ENCODE results near the gene CSTPP1. TPM values are rescaled to one million over a fixed set of nuclear protein-coding genes. Genes with fewer than 3 reads are reported as not detected.

CSTPP1 gene
- polyA plus RNA-seq, 1 experiment, result 48.7 TPM

GRCh38 chr11:47050284-47050683 lies 113.7 kb downstream of the CSTPP1 start:
- CTCF ChIA-PET, result no interaction called here

GRCh38 chr11:47051217-47051616 lies 114.7 kb downstream of the CSTPP1 start:
- POLR2A ChIA-PET, result no interaction called here
- DNase-seq (ENCODE audit: low read depth), result no peak
- Histone ChIP-seq H3K36me3 (ENCODE audit: control insufficient read depth, insufficient read depth, low read length) (no peaks in the 10 kb centered on the region), H3K4me3 (ENCODE audit: low read depth, low read length) (no peak overlapping the region), H3K27me3 (ENCODE audit: control insufficient read depth, insufficient read depth, low read length) (no peaks in the 10 kb centered on the region)
- CTCF ChIA-PET, result no interaction called here
- TF ChIP-seq, protein P1, sequence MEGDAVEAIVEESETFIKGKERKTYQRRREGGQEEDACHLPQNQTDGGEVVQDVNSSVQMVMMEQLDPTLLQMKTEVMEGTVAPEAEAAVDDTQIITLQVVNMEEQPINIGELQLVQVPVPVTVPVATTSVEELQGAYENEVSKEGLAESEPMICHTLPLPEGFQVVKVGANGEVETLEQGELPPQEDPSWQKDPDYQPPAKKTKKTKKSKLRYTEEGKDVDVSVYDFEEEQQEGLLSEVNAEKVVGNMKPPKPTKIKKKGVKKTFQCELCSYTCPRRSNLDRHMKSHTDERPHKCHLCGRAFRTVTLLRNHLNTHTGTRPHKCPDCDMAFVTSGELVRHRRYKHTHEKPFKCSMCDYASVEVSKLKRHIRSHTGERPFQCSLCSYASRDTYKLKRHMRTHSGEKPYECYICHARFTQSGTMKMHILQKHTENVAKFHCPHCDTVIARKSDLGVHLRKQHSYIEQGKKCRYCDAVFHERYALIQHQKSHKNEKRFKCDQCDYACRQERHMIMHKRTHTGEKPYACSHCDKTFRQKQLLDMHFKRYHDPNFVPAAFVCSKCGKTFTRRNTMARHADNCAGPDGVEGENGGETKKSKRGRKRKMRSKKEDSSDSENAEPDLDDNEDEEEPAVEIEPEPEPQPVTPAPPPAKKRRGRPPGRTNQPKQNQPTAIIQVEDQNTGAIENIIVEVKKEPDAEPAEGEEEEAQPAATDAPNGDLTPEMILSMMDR (IDR thresholded peaks at IDR 0.05; ENCODE audit: insufficient read depth, low read depth, low read length), result no peak

More at GRCh38 chr11:47050284-47050683, 113.7 kb downstream of the CSTPP1 start:
- TF ChIP-seq, protein P1 (IDR thresholded peaks at IDR 0.05; ENCODE audit: insufficient read depth, low read depth, low read length), result no peak
- no peak for DNase-seq (ENCODE audit: low read depth)
- POLR2A ChIA-PET, result no interaction called here
- no peak overlapping the region for H3K4me3 ChIP-seq (ENCODE audit: low read depth, low read length)
- no peaks in the 10 kb centered on the region for H3K27me3 ChIP-seq (ENCODE audit: control insufficient read depth, insufficient read depth, low read length)
- H3K36me3 ChIP-seq (ENCODE audit: control insufficient read depth, insufficient read depth, low read length), result no peaks in the 10 kb centered on the region

DNA sequence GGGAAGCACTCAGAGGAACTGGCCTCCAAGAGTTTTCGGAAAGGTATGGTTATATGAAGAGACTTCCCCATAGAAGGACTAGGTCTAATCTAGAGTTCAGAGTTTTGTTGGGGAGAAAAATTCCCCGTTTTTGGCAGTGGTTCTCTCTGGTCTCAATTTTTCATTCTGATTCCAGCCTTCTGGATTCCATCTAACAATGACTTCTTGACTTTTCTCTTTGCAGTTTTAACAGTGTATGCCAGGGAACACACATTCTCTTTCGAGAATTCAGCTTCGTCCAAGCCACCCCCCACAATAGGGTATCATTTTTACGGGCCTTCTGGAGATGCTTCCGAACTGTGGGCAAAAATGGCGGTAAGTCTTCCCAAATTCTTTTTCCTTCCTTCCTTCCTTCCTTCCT lies 115.6 kb downstream of the CSTPP1 start:
- Histone ChIP-seq H3K4me3 (ENCODE audit: low read depth, low read length) (no peak overlapping the region), H3K27me3 (ENCODE audit: control insufficient read depth, insufficient read depth, low read length) (no peaks in the 10 kb centered on the region), H3K36me3 (ENCODE audit: control insufficient read depth, insufficient read depth, low read length) (no peaks in the 10 kb centered on the region)
- TF ChIP-seq, protein P1 (IDR thresholded peaks at IDR 0.05; ENCODE audit: insufficient read depth, low read depth, low read length), result no peak
- DNase-seq (ENCODE audit: low read depth), result no peak
- ChIA-PET CTCF (interaction anchor here (1.1 kb wide), 1 partner anchor 18 kb away, joined by 3 read pairs; no protein-coding TSS in a partner anchor), POLR2A (no interaction called here)

GRCh38 chr11:47052576-47052975 lies 116.0 kb downstream of the CSTPP1 start:
- TF ChIP-seq, protein P1 (IDR thresholded peaks at IDR 0.05; ENCODE audit: insufficient read depth, low read depth, low read length), result no peak
- ChIA-PET POLR2A (no interaction called here), CTCF (interaction anchor here (1.1 kb wide), 1 partner anchor 17 kb away, joined by 3 read pairs; no protein-coding TSS in a partner anchor)
- no peaks in the 10 kb centered on the region for H3K27me3 ChIP-seq (ENCODE audit: control insufficient read depth, insufficient read depth, low read length)
- DNase-seq (ENCODE audit: low read depth), result no peak
- no peaks in the 10 kb centered on the region for H3K36me3 ChIP-seq (ENCODE audit: control insufficient read depth, insufficient read depth, low read length)
- H3K4me3 ChIP-seq (ENCODE audit: low read depth, low read length), result no peak overlapping the region

DNA sequence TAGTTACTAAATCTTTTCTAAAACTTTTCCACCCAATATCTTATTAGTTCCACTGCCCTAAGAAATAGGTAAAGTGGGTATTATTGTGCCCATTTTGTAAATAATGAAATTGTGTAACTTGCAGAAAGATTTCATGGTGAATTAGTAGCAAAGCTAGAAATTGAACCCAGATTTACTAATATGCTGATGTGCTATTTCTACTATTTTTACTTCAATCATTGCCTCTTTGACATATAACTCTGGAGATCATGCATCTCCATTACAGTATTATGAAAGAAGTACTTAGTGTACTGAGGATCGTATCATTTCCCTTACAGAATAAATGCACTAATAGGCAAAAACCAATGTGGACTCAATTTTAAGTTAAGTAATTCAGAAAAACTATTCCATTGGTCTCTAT lies 119.0 kb downstream of the CSTPP1 start:
- Histone ChIP-seq H3K4me3 (ENCODE audit: low read depth, low read length) (no peak overlapping the region), H3K27me3 (ENCODE audit: control insufficient read depth, insufficient read depth, low read length) (no peaks in the 10 kb centered on the region), H3K36me3 (ENCODE audit: control insufficient read depth, insufficient read depth, low read length) (no peaks in the 10 kb centered on the region; the same call in 1 of the 2 replicates)
- ChIA-PET CTCF (interaction anchor here (0.6 to 1.5 kb wide), 3 partner anchors 49 to 113 kb away, joined by 3 to 9 read pairs (median 3); no protein-coding TSS in a partner anchor), POLR2A (no interaction called here)
- TF ChIP-seq, protein P1 (IDR thresholded peaks at IDR 0.05; ENCODE audit: insufficient read depth, low read depth, low read length), result no peak
- no peak for DNase-seq (ENCODE audit: low read depth)
